ENCODE measurements around the gene P3H2. TPM values are rescaled to one million over a fixed set of nuclear protein-coding genes. Genes with fewer than 3 reads are reported as not detected.

Gene P3H2
- total RNA-seq, 4 donors from 2014 or later, result 15.6 to 41.5 (median 27.1) TPM

GRCh38 chr3:190127195-190127594 lies 6.5 kb upstream of the P3H2 start:
- Histone ChIP-seq H3K27me3 (no peaks in the 10 kb centered on the region), H3K4me3 (no peak overlapping the region), H3K27ac (replicated peaks in 1 of 4) (no peak overlapping the region), H3K36me3 (no peaks in the 10 kb centered on the region), H3K9me3 (no peaks in the 10 kb centered on the region), H3K4me1 (peaks cover 0 to 3% (median 1%) of the 10 kb centered on the region in 4 donors)
- TF ChIP-seq POLR2A (IDR thresholded peaks at IDR 0.05; ENCODE audit: low read depth) (no peak), CTCF (IDR thresholded peaks at IDR 0.05) (no peak), EP300 (IDR thresholded peaks at IDR 0.05) (no peak), POLR2AphosphoS5 (IDR thresholded peaks at IDR 0.05) (no peak)
- intact Hi-C loops (cut with DNase I), result no loop called here
- 96% methylated on average over 1 of the region's 1 CpG for WGBS
- DNase-seq (ENCODE audit: extremely low spot score), result no peak

GRCh38 chr3:190125436-190126068 lies 4.9 kb upstream of the P3H2 start:
- Histone ChIP-seq H3K27me3 (no peaks in the 10 kb centered on the region), H3K4me3 (no peak overlapping the region), H3K4me1 (peaks cover 6 to 18% (median 13%) of the 10 kb centered on the region in 4 donors), H3K27ac (replicated peaks in 1 of 4) (no peak overlapping the region), H3K36me3 (no peaks in the 10 kb centered on the region), H3K9me3 (no peaks in the 10 kb centered on the region)
- DNase-seq (ENCODE audit: extremely low spot score), result no peak
- intact Hi-C loops (cut with DNase I), result no loop called here
- WGBS, result 82% methylated on average over 9 of the region's 9 CpGs
- TF ChIP-seq CTCF (IDR thresholded peaks at IDR 0.05) (no peak), EP300 (IDR thresholded peaks at IDR 0.05) (no peak), POLR2AphosphoS5 (IDR thresholded peaks at IDR 0.05) (no peak), POLR2A (IDR thresholded peaks at IDR 0.05; ENCODE audit: low read depth) (no peak)

GRCh38 chr3:190124067-190124466 lies 3.4 kb upstream of the P3H2 start:
- WGBS, result 78% methylated on average over 3 of the region's 3 CpGs
- no peak for TF ChIP-seq CTCF (IDR thresholded peaks at IDR 0.05)
- no peak for TF ChIP-seq POLR2AphosphoS5 (IDR thresholded peaks at IDR 0.05)
- Histone ChIP-seq H3K4me3 (no peak overlapping the region), H3K9me3 (no peaks in the 10 kb centered on the region), H3K27me3 (no peaks in the 10 kb centered on the region), H3K27ac (replicated peaks in 1 of 4) (no peak overlapping the region), H3K36me3 (no peaks in the 10 kb centered on the region), H3K4me1 (peaks cover 10 to 31% (median 24%) of the 10 kb centered on the region in 4 donors)
- no peak for DNase-seq (ENCODE audit: extremely low spot score)
- intact Hi-C loops (cut with DNase I), result loop anchor here (5.0 kb wide), 2 partner anchors 78 to 107 kb away; no protein-coding TSS in a partner anchor

- no peak for DNase-seq (ENCODE audit: extremely low spot score)
- Histone ChIP-seq H3K9me3 (no peaks in the 10 kb centered on the region), H3K36me3 (no peaks in the 10 kb centered on the region), H3K27me3 (no peaks in the 10 kb centered on the region), H3K27ac (replicated peaks in 1 of 4) (no peak overlapping the region), H3K4me3 (no peak overlapping the region), H3K4me1 (peaks cover 10 to 44% (median 40%) of the 10 kb centered on the region in 4 donors)
- intact Hi-C loops (cut with DNase I), result loop anchor here (5.0 kb wide), 2 partner anchors 80 to 105 kb away; no protein-coding TSS in a partner anchor
- 71% methylated on average over 8 of the region's 8 CpGs for WGBS
- TF ChIP-seq POLR2AphosphoS5 (IDR thresholded peaks at IDR 0.05) (no peak), EP300 (IDR thresholded peaks at IDR 0.05) (no peak), POLR2A (IDR thresholded peaks at IDR 0.05; ENCODE audit: low read depth) (no peak), CTCF (IDR thresholded peaks at IDR 0.05) (no peak)
Observed at GRCh38 chr3:190122198-190122771, 1.6 kb upstream of the P3H2 start.
